ENCODE data around the gene TSKU.

The TSKU gene

GRCh38 chr11:76786016-76786415 lies 2.9 kb downstream of the TSKU start:
- TF ChIP-seq, protein P1, sequence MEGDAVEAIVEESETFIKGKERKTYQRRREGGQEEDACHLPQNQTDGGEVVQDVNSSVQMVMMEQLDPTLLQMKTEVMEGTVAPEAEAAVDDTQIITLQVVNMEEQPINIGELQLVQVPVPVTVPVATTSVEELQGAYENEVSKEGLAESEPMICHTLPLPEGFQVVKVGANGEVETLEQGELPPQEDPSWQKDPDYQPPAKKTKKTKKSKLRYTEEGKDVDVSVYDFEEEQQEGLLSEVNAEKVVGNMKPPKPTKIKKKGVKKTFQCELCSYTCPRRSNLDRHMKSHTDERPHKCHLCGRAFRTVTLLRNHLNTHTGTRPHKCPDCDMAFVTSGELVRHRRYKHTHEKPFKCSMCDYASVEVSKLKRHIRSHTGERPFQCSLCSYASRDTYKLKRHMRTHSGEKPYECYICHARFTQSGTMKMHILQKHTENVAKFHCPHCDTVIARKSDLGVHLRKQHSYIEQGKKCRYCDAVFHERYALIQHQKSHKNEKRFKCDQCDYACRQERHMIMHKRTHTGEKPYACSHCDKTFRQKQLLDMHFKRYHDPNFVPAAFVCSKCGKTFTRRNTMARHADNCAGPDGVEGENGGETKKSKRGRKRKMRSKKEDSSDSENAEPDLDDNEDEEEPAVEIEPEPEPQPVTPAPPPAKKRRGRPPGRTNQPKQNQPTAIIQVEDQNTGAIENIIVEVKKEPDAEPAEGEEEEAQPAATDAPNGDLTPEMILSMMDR (IDR thresholded peaks at IDR 0.05; ENCODE audit: control extremely low read depth, extremely low read depth, low read depth, missing control alignments), result no peak
- DNase-seq (ENCODE audit: extremely low spot score), result no peak
- ChIA-PET POLR2A (no interaction called here), CTCF (no interaction called here)

DNA sequence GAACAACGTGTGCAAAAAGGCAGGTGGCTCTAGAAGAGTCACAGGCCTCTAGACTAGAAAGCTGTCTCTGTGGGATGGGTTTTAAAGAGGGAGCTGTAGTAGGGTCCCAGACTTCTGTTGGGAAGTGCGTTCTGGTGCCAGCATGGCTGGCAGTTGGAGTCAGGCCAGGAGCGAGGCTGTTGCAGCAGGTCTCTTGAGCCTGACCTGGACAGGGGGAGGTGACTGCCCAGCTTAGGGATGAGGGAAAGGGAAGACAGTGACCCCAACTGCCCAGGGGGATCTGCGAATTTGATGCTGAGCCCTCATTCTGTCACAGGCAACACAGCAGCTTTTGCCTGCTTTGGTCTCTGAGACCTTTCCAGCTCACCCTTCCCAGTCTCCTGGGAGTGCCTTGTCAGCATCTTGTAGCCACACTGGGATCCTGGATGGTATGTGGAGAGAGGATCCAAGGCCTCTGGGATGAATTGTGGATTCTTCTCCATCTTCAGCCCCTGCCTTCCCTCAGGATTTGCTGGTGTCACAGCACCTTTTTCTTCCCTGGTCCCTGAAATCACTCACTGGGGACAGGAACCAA lies 3.4 kb downstream of the TSKU start:
- ChIA-PET CTCF (no interaction called here), POLR2A (no interaction called here)
- DNase-seq (ENCODE audit: extremely low spot score), result no peak
- TF ChIP-seq, protein P1 (IDR thresholded peaks at IDR 0.05; ENCODE audit: control extremely low read depth, extremely low read depth, low read depth, missing control alignments), result no peak

- DNase-seq (ENCODE audit: extremely low spot score), result no peak
- TF ChIP-seq, protein P1 (IDR thresholded peaks at IDR 0.05; ENCODE audit: control extremely low read depth, extremely low read depth, low read depth, missing control alignments), result no peak
- ChIA-PET POLR2A (no interaction called here), CTCF (interaction anchor here (0.9 to 1.8 kb wide), 7 partner anchors 11 to 314 kb away, joined by 3 to 7 read pairs (median 3); no protein-coding TSS in a partner anchor)
These were observed 4.1 kb downstream of the TSKU start for GRCh38 chr11:76787271-76787670.

GRCh38 chr11:76787911-76788596 lies 4.9 kb downstream of the TSKU start:
- no peak for DNase-seq (ENCODE audit: extremely low spot score)
- CTCF ChIA-PET, result interaction anchor here (0.9 to 1.8 kb wide), 9 partner anchors 10 to 313 kb away, joined by 3 to 7 read pairs (median 3); no protein-coding TSS in a partner anchor
- POLR2A ChIA-PET, result no interaction called here
- TF ChIP-seq, protein P1 (IDR thresholded peaks at IDR 0.05; ENCODE audit: control extremely low read depth, extremely low read depth, low read depth, missing control alignments), result no peak

- ChIA-PET CTCF (interaction anchor here (1.0 to 1.8 kb wide), 6 partner anchors 13 to 74 kb away, joined by 3 to 7 read pairs (median 3); no protein-coding TSS in a partner anchor), POLR2A (no interaction called here)
- no peak for DNase-seq (ENCODE audit: extremely low spot score)
- TF ChIP-seq, protein P1 (IDR thresholded peaks at IDR 0.05; ENCODE audit: control extremely low read depth, extremely low read depth, low read depth, missing control alignments), result no peak
These were observed 5.7 kb downstream of the TSKU start for GRCh38 chr11:76788661-76789442.

- POLR2A ChIA-PET, result no interaction called here
- DNase-seq (ENCODE audit: extremely low spot score), result no peak
- CTCF ChIA-PET, result no interaction called here
- TF ChIP-seq, protein P1 (IDR thresholded peaks at IDR 0.05; ENCODE audit: control extremely low read depth, extremely low read depth, low read depth, missing control alignments), result no peak
These were observed 6.2 kb downstream of the TSKU start for GRCh38 chr11:76789443-76789719.

Measured in GM10248 (cell line).